GM12865 (cell line): ENCODE data around the gene RFPL1.

Source experiments
- DNase-seq: peaks from one replicate; pipeline ENCODE4 v3.0.0; 2010; ENCODE audit warnings: low read depth
- H3K4me3 ChIP-seq: 2 replicates; pipeline ENCODE4 v1.5.1; 2011; ENCODE audit warnings: mild to moderate bottlenecking, low read depth, low read length, control low read depth
- CTCF ChIP-seq: IDR thresholded peaks from 2 replicates; pipeline ENCODE4 v1.5.1; 2011; ENCODE audit warnings: low read length, control low read depth, low read depth, inconsistent platforms; ENCODE audit not compliant: insufficient read depth; ENCODE audit errors: missing control alignments

The RFPL1 gene

GRCh38 chr22:29463629-29464028, 25.2 kb downstream of the RFPL1 start:
- no peak overlapping the region for H3K4me3 ChIP-seq
- no peak for TF ChIP-seq CTCF
- DNase-seq, result no peak

- no peak for TF ChIP-seq CTCF
- H3K4me3 ChIP-seq, result no peak overlapping the region
- DNase-seq, result no peak
Measured at GRCh38 chr22:29464581-29464980, 26.2 kb downstream of the RFPL1 start.

- H3K4me3 ChIP-seq, result no peak overlapping the region; the same call in 1 of the 2 replicates
- DNase-seq, result no peak
- no peak for TF ChIP-seq CTCF
Measured at GRCh38 chr22:29469755-29470154, 31.4 kb downstream of the RFPL1 start.

- peak; percentile 88 for TF ChIP-seq CTCF
- peak overlapping the region; percentile 32 for H3K4me3 ChIP-seq
- DNase-seq, result peak; percentile 71
Measured at GRCh38 chr22:29470159-29470855, 31.9 kb downstream of the RFPL1 start.

- TF ChIP-seq CTCF, result no peak
- no peak for DNase-seq
- H3K4me3 ChIP-seq, result no peak overlapping the region
Measured at GRCh38 chr22:29473001-29473400, 34.6 kb downstream of the RFPL1 start.

GRCh38 chr22:29475550-29475949, 37.2 kb downstream of the RFPL1 start:
- no peak overlapping the region for H3K4me3 ChIP-seq
- TF ChIP-seq CTCF, result no peak
- peak; percentile 62 for DNase-seq

- H3K4me3 ChIP-seq, result no peak overlapping the region
- no peak for TF ChIP-seq CTCF
- peak; percentile 10 for DNase-seq
Measured at GRCh38 chr22:29476116-29476515, 37.7 kb downstream of the RFPL1 start.
